Measurements from ENCODE around the gene ALDH1A1.

The ALDH1A1 gene

DNA sequence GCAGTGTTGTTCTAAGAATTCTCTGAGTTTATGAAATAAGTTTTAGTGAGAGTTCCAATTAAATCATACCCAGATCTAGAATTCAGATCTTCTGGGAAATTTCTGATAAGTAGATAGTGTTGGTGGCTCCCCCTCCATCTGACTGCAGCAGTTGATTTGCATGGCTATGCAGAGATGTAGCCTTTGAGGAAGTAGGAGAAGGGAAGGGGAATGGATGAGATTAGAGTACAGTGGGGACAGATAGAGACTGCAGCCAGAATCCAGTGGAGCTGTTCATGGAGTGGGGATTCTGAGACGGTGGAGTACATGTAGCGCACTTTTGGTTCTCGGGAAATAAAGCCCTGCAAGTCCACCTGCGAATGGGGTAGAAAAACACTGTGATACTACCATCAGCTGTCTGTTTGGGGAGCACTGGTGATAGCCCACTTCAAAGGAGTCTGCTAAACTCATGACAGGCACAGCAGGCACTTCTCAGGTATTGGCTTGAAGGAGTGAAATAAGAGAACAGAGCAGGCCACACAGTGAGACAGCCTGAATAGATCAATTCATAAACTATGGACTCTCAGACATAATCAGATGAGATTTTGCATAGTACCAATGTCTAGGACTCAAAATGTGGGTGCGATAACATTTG lies 96.8 kb downstream of the ALDH1A1 start:
- H3K4me1 Mint-ChIP-seq: no peaks in the 10 kb centered on the region
- H3K27me3 Mint-ChIP-seq: no peaks in the 10 kb centered on the region
- no peak overlapping the region for H3K27ac Mint-ChIP-seq
- no peaks in the 10 kb centered on the region for H3K9me3 Mint-ChIP-seq
- H3K36me3 Mint-ChIP-seq: no peaks in the 10 kb centered on the region
- no peak overlapping the region for H3K4me3 Mint-ChIP-seq

DNA sequence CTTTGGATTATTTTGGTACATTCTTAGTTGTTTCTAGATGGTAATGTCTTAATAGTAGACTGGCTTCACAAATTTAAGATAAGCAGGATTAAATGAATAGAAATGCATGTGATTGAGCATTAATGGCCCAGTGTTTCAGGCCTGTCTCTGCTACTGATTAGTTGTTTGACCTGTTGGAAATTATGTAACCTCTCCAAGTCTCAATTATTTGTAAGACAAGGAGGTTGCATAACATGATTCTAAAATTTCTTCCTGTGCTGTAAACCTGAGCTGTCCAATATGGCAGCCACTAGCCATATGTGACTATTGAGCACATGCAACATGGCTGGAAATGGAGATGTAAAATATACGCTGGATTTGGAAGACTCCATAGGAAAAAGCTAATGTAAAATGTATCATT lies 97.5 kb downstream of the ALDH1A1 start:
- Mint-ChIP-seq H3K27me3 (no peaks in the 10 kb centered on the region), H3K4me1 (no peaks in the 10 kb centered on the region), H3K36me3 (no peaks in the 10 kb centered on the region), H3K27ac (no peak overlapping the region), H3K9me3 (no peaks in the 10 kb centered on the region), H3K4me3 (no peak overlapping the region)
